SK-N-SH (cell line): Measurements from ENCODE around the gene HELT. TPM values are rescaled to one million over a fixed set of nuclear protein-coding genes. Genes with fewer than 3 reads are reported as not detected.

Experiments
- CTCF ChIA-PET: fragments of 300-600, 350-600 bp; formaldehyde crosslinking; extraction: SDS; loops from one replicate; lab custom pipeline; 2021; lab: Yijun Ruan, JAX
- POLR2A ChIA-PET: fragments of 350-600 bp; sonication (Branson Sonifier 250); formaldehyde crosslinking; extraction: SDS; loops from one replicate; lab custom pipeline; 2020; ENCODE audit warnings: antibody characterized with exemption, inconsistent platforms; lab: Yijun Ruan, JAX
- DNase-seq: peaks from one replicate; pipeline ENCODE4 v3.0.0; 2012
- H2AFZ ChIP-seq: fragments of 200-600 bp; sonication (generic); 2 replicates; pipeline ENCODE4 v1.8.1; 2016; ENCODE audit warnings: antibody characterized with exemption, mild to moderate bottlenecking, low read depth
- H3F3A ChIP-seq: fragments of 200-600 bp; sonication (generic); replicated peaks from 2 replicates; pipeline ENCODE3; 2016; ENCODE audit warnings: antibody characterized with exemption, mild to moderate bottlenecking; ENCODE audit not compliant: insufficient read depth
- H3K27ac ChIP-seq, 2 experiments: fragments of 200-500 bp in 1 of 2; fragments of 200-600 bp in 1 of 2; sonication (Bioruptor generic) in 1 of 2; sonication (generic), shearing (Covaris generic) in 1 of 2; 2 replicates each; pipeline versions ENCODE4 v1.5.1 to v1.6.1; 2014 to 2016; ENCODE audit warnings: low read depth in 2 of 2, inconsistent platforms in 1 of 2, low read length in 1 of 2, mild to moderate bottlenecking in 1 of 2, mixed read lengths in 1 of 2
- H3K27me3 ChIP-seq: fragments of 200-600 bp; sonication (generic), shearing (Covaris generic); 2 replicates; pipeline ENCODE4 v1.6.1; 2016; ENCODE audit warnings: mixed run types; ENCODE audit not compliant: insufficient read depth
- H3K36me3 ChIP-seq, 2 experiments: fragments of 200-500 bp in 1 of 2; fragments of 200-600 bp in 1 of 2; sonication (Bioruptor generic) in 1 of 2; sonication (generic) in 1 of 2; replicated peaks in 1 of 2; 2 replicates each; pipeline versions ENCODE3 to v1.5.1; 2014 to 2016; ENCODE audit warnings: low read length in 1 of 2, mild to moderate bottlenecking in 1 of 2; ENCODE audit not compliant: insufficient read depth in 2 of 2, control insufficient read depth in 1 of 2
- H3K4me1 ChIP-seq, 2 experiments: fragments of 200-500 bp in 1 of 2; fragments of 200-600 bp in 1 of 2; sonication (Bioruptor generic) in 1 of 2; sonication (generic), shearing (Covaris generic) in 1 of 2; 2 replicates each; pipeline versions ENCODE4 v1.5.1 to v1.6.1; 2014 to 2016; ENCODE audit warnings: low read depth in 1 of 2, low read length in 1 of 2, mixed run types in 1 of 2; ENCODE audit not compliant: insufficient read depth in 2 of 2, control insufficient read depth in 1 of 2
- H3K4me2 ChIP-seq: fragments of 200-600 bp; sonication (generic), shearing (Covaris generic); 2 replicates; pipeline ENCODE4 v1.6.1; 2017; ENCODE audit warnings: mixed run types
- H3K4me3 ChIP-seq, 2 experiments: fragments of 200-500 bp in 1 of 2; fragments of 200-600 bp in 1 of 2; sonication (Bioruptor generic) in 1 of 2; sonication (generic), shearing (Covaris generic) in 1 of 2; 2 replicates each; pipeline versions ENCODE4 v1.5.1 to v1.8.1; 2014 to 2016; ENCODE audit warnings: low read depth in 2 of 2, inconsistent platforms in 1 of 2, low read length in 1 of 2, mild to moderate bottlenecking in 1 of 2, mixed read lengths in 1 of 2, moderate library complexity in 1 of 2
- H3K79me2 ChIP-seq: fragments of 200-600 bp; sonication (generic); 2 replicates; pipeline ENCODE4 v1.8.1; 2017; ENCODE audit warnings: mild to moderate bottlenecking; ENCODE audit not compliant: insufficient read depth
- H3K9ac ChIP-seq: fragments of 200-600 bp; sonication (generic); 2 replicates; pipeline ENCODE4 v1.6.1; 2017; ENCODE audit warnings: mixed run types
- H3K9me2 ChIP-seq: fragments of 200-600 bp; sonication (generic); 2 replicates; pipeline ENCODE4 v1.6.1; 2017; ENCODE audit warnings: mixed run types
- H3K9me3 ChIP-seq: fragments of 200-600 bp; sonication (generic); 2 replicates; pipeline ENCODE4 v1.6.1; 2017; ENCODE audit warnings: mixed run types, mild to moderate bottlenecking, moderate library complexity
- H4K20me1 ChIP-seq: fragments of 200-600 bp; sonication (generic); 2 replicates; pipeline ENCODE4 v1.6.1; 2017; ENCODE audit warnings: mild to moderate bottlenecking, mixed run types; ENCODE audit not compliant: insufficient read depth
- CHD2 ChIP-seq: fragments of 150-350 bp; IDR thresholded peaks from 2 replicates; pipeline ENCODE4 v1.6.1; 2018; ENCODE audit warnings: low read length; ENCODE audit not compliant: partially characterized antibody
- EP300 ChIP-seq, 2 experiments: IDR thresholded peaks; 2 replicates each; pipeline versions ENCODE4 v1.4.0 to v1.6.1; 2012; ENCODE audit warnings: borderline replicate concordance in 1 of 2, low read depth in 1 of 2, low read length in 1 of 2
- FOSL2 ChIP-seq: IDR thresholded peaks from 2 replicates; pipeline ENCODE4 v1.4.0; 2012; ENCODE audit warnings: low read depth, mild to moderate bottlenecking, moderate library complexity, borderline replicate concordance
- FOXJ3 ChIP-seq: sonication (generic); formaldehyde crosslinking; IDR thresholded peaks from 2 replicates; pipeline ENCODE4 v1.5.1; 2020; ENCODE audit warnings: mild to moderate bottlenecking, missing genetic modification reagents
- FOXM1 ChIP-seq: IDR thresholded peaks from 2 replicates; pipeline ENCODE4 v1.4.0; 2012; ENCODE audit warnings: low read depth, mild to moderate bottlenecking
- GATA2 ChIP-seq: sonication (generic); formaldehyde crosslinking; IDR thresholded peaks from 2 replicates; pipeline ENCODE4 v1.5.0; 2020; ENCODE audit warnings: mild to moderate bottlenecking, missing genetic modification reagents
- JUND ChIP-seq: IDR thresholded peaks from 2 replicates; pipeline ENCODE4 v1.4.0; 2012
- MEF2A ChIP-seq: IDR thresholded peaks from 2 replicates; pipeline ENCODE4 v1.4.0; 2012; ENCODE audit warnings: low read depth, borderline replicate concordance
- MXI1 ChIP-seq: IDR thresholded peaks from 2 replicates; pipeline ENCODE4 v1.6.1; 2012; ENCODE audit warnings: mild to moderate bottlenecking, low read depth, low read length, improper control_type of control experiment
- NRF1 ChIP-seq: IDR thresholded peaks from 2 replicates; pipeline ENCODE4 v1.6.1; 2012; ENCODE audit warnings: low read depth, mild to moderate bottlenecking, low read length
- POLR2AphosphoS5 ChIP-seq: IDR thresholded peaks from 2 replicates; pipeline ENCODE4 v1.6.1; 2012; ENCODE audit warnings: low read depth, low read length
- RAD21 ChIP-seq: IDR thresholded peaks from 2 replicates; pipeline ENCODE4 v1.6.1; 2012; ENCODE audit warnings: mild to moderate bottlenecking, low read length
- RCOR1 ChIP-seq: fragments of 150-350 bp; IDR thresholded peaks from 2 replicates; pipeline ENCODE4 v1.6.1; 2017; ENCODE audit warnings: antibody characterized with exemption, low read length
- RFX5 ChIP-seq: IDR thresholded peaks from 2 replicates; pipeline ENCODE4 v1.6.1; 2012; ENCODE audit warnings: mild to moderate bottlenecking, improper control_type of control experiment, low read length
- RXRA ChIP-seq: IDR thresholded peaks from 2 replicates; pipeline ENCODE4 v1.4.0; 2012; ENCODE audit warnings: low read depth, mild to moderate bottlenecking, borderline replicate concordance
- SMC3 ChIP-seq: IDR thresholded peaks from 2 replicates; pipeline ENCODE4 v1.6.1; 2012; ENCODE audit warnings: low read depth, low read length, improper control_type of control experiment
- TAF1 ChIP-seq: IDR thresholded peaks from 2 replicates; pipeline ENCODE4 v1.6.1; 2012; ENCODE audit warnings: low read depth, mild to moderate bottlenecking, low read length, moderate library complexity, borderline replicate concordance
- TCF12 ChIP-seq: IDR thresholded peaks from 2 replicates; pipeline ENCODE4 v1.4.0; 2012
- WGBS: methylation state at CpG from one replicate; pipeline ENCODE4 v1.1.6; 2017; ENCODE audit warnings: low lambda C conversion rate; 5-methylcytosine and 5-hydroxymethylcytosine counted together
- polyA plus RNA-seq, 3 experiments: library from polyadenylated mRNA; depleted of rRNA; stranded (reverse); fragments of >200 nt; gene quantifications; 2 replicates each; pipeline ENCODE4 v1.2.3, GENCODE V29; 2012
- TF ChIP-seq, protein P1 (sequence below): fragments of 150-350 bp; IDR thresholded peaks from 2 replicates; pipeline ENCODE4 v1.6.1; 2016; ENCODE audit warnings: mild to moderate bottlenecking, low read depth, low read length

Gene HELT
- polyA plus RNA-seq, 1 of the 3 experiments (the other 2 are of a cell fraction) = not detected

DNA sequence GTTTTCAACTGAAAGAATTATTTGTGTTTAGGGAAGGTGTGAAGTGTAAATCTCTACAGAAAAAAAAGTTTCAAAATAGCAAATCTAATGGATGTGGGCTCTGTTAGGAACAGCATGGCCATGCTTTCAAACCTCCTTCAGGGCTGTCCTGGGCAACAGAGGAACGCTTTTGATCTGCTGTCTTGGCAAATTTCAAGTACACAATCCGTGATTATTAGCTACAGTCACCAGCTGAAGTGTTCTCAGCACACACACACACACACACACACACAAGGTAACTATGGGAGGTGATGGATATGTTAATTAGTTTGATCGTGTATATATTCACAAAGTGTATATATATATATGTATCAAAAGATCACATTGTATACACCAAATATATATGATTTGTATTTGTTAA lies 40.5 kb upstream of the HELT start:
- H3K4me2 ChIP-seq = no peak overlapping the region
- DNase-seq = no peak
- no peaks in the 10 kb centered on the region for H3K36me3 ChIP-seq
- H3K9ac ChIP-seq = no peak overlapping the region
- H3K4me1 ChIP-seq = peaks cover 0 to 11% of the 10 kb centered on the region in 2 experiments; a peak in 1 of 4 replicates
- no peak overlapping the region for H3K27ac ChIP-seq
- no peaks in the 10 kb centered on the region for H3F3A ChIP-seq
- no peaks in the 10 kb centered on the region for H3K9me2 ChIP-seq
- H4K20me1 ChIP-seq = no peaks in the 10 kb centered on the region
- TF ChIP-seq RXRA = no peak
- TF ChIP-seq, all 33 proteins: peak for 0
- ChIA-PET POLR2A (no interaction called here), CTCF (no interaction called here)
- Histone ChIP-seq H3K4me3 (no peak overlapping the region), H2AFZ (no peak overlapping the region), H3K9me3 (no peaks in the 10 kb centered on the region), H3K79me2 (no peaks in the 10 kb centered on the region), H3K27me3 (no peaks in the 10 kb centered on the region; the same call in 1 of the 2 replicates)
- 23% methylated on average over 3 of the region's 3 CpGs for WGBS

DNA sequence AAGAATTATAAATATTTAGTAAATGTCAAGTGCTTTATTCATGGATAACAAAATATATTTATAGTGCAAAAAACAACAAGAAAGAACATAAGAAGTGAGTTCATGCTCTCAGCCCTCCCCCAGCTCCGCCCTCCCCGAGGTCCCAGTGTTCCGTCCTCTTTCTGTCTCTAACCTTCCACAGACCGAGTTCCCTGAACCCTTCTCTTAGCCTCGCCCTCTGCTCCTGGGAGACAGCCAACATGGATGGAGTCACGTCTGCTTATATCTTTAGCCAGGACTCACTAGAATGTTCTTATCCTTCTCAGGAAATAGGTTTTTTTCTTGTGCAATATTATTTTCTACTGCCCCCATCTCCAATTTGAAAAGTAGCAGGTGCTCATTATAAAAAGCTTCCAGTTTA lies 40.1 kb upstream of the HELT start:
- H3K36me3 ChIP-seq = no peaks in the 10 kb centered on the region
- H2AFZ ChIP-seq = no peak overlapping the region
- TF ChIP-seq RCOR1 = no peak
- TF ChIP-seq FOXM1 = no peak
- no peak for TF ChIP-seq EP300 (IDR thresholded peaks at IDR 0.05; ENCODE audit: borderline replicate concordance in 1 of 2, low read depth in 1 of 2, low read length in 1 of 2)
- no peak for TF ChIP-seq CHD2
- no peak for TF ChIP-seq JUND
- TF ChIP-seq SMC3 = no peak
- no peak for TF ChIP-seq NRF1
- TF ChIP-seq, protein P1, sequence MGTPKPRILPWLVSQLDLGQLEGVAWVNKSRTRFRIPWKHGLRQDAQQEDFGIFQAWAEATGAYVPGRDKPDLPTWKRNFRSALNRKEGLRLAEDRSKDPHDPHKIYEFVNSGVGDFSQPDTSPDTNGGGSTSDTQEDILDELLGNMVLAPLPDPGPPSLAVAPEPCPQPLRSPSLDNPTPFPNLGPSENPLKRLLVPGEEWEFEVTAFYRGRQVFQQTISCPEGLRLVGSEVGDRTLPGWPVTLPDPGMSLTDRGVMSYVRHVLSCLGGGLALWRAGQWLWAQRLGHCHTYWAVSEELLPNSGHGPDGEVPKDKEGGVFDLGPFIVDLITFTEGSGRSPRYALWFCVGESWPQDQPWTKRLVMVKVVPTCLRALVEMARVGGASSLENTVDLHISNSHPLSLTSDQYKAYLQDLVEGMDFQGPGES = no peak
- TF ChIP-seq TAF1 = no peak
- TF ChIP-seq FOXJ3 (CRISPR knock-in tag) = no peak
- no peak for TF ChIP-seq TCF12
- no peak for TF ChIP-seq POLR2AphosphoS5
- no peak for TF ChIP-seq RXRA
- no peak for TF ChIP-seq GATA2 (CRISPR knock-in tag)
- TF ChIP-seq RAD21 = no peak
- no peak for TF ChIP-seq MXI1
- no peak for TF ChIP-seq RFX5
- no peak for TF ChIP-seq FOSL2
- TF ChIP-seq MEF2A = no peak
- no peaks in the 10 kb centered on the region for H3F3A ChIP-seq
- no peaks in the 10 kb centered on the region for H3K9me2 ChIP-seq
- CTCF ChIA-PET = interaction anchor here (0.9 kb wide), 1 partner anchor 33 kb away, joined by 4 read pairs; no protein-coding TSS in a partner anchor
- H4K20me1 ChIP-seq = no peaks in the 10 kb centered on the region
- H3K27me3 ChIP-seq = no peaks in the 10 kb centered on the region; the same call in 1 of the 2 replicates
- no peak for DNase-seq
- H3K27ac ChIP-seq = no peak overlapping the region
- POLR2A ChIA-PET = no interaction called here
- H3K79me2 ChIP-seq = no peaks in the 10 kb centered on the region
- H3K4me2 ChIP-seq = no peak overlapping the region
- H3K9ac ChIP-seq = no peak overlapping the region
- WGBS = 38% methylated on average over 6 of the region's 6 CpGs
- H3K4me1 ChIP-seq = peaks cover 0 to 15% of the 10 kb centered on the region in 2 experiments; a peak in 2 of 4 replicates
- H3K9me3 ChIP-seq = no peaks in the 10 kb centered on the region
- no peak overlapping the region for H3K4me3 ChIP-seq
